Germinal center (tissue), 1 donor: ENCODE data around the gene HNRNPCL1.
"Not testable (repeated sequence)": the region's sequence is repeated elsewhere in the genome, so short reads cannot be mapped to it uniquely, and the experiment has no call there.

ENCODE experiments used
- DNase-seq: peaks from one replicate; pipeline ENCODE4 v3.0.0; 2012; ENCODE audit warnings: mixed read lengths, low spot score

HNRNPCL1 gene

DNA sequence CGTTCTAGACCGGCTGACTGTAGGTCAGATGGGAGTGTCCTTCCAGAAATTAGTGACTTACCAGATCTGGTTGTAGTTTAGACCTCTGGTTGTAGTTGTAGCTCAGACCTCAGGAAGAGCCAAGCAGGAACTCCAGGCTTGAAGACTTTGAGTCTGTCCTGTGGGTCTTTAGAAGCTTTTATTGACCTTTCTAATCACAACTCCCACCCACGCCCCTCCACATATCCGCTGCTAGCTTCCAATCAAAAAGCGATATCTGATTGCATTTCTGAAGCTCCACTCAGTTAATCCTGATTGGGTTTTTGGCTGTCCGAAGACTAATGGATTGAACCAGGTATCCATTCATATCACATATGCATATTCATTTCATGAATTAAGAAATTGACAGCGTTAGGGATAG is at the start of gene HNRNPCL1:
HNRNPCL1 (minus strand) TSS at position 101 of the 400 bp plus-strand sequence. CDS start 431 bp downstream, outside the sequence.
- not testable (repeated sequence) for DNase-seq

DNA sequence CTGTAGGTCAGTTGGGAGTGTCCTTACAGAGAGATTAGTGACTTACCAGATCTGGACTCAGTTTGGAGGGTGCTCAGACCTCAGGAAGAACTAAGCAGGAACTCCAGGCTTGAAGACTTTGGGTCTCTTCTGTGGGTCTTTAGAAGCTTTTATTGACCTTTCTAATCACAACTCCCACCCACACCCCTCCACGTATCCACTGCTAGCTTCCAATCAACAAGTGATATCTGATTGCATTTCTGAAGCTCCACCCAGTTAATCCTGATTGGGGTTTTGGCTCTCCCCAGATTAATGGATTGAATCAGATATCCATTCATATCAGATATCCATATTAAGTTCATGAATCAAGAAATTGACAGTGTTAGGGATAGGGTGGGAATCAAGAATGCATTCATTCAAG is 49.6 kb upstream of the HNRNPCL1 start, which contains the start of gene PRAMEF10:
PRAMEF10 (minus strand) TSS at position 101 of the 400 bp plus-strand sequence. CDS start 2,423 bp downstream, outside the sequence.
- not testable (repeated sequence) for DNase-seq

DNA sequence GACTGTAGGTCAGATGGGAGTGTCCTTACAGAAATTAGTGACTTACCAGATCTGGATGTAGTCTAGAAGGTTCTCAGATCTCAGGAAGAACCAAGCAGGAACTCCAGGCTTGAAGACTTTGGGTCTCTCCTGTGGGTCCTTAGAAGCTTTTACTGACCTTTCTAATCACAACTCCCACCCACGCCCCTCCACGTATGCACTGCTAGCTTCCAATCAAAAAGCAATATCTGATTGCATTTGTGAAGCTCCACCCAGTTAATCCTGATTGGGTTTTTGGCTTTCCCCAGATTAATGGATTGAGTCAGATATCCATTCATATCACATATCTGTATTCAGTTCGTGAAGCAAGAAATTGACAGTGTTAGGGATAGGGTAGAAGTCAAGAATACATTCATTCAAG is 37.6 kb upstream of the HNRNPCL1 start, which contains the start of gene PRAMEF4:
PRAMEF4 (minus strand) TSS at position 101 of the 400 bp plus-strand sequence. CDS start 2,807 bp downstream, outside the sequence.
- DNase-seq: not testable (repeated sequence)

DNA sequence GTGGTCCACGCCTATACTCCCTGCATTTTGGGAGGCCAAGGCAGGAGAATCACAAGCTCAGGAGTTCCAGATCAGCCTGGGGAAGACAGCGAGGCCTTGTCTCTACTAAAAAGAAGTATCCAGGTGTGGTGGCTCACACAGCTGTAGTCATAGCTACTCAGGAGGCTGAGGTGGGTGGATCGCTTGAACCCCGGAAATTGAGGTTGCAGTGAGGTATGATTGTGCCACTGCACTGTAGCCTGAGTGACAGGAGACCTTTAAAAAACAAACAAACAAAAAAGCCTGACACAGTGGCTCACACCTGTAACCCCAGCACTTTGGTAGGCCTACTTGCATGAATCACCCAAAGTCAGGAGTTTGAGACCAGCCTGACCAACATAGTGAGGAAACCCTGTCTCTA is 29.9 kb upstream of the HNRNPCL1 start:
- not testable (repeated sequence) for DNase-seq

DNA sequence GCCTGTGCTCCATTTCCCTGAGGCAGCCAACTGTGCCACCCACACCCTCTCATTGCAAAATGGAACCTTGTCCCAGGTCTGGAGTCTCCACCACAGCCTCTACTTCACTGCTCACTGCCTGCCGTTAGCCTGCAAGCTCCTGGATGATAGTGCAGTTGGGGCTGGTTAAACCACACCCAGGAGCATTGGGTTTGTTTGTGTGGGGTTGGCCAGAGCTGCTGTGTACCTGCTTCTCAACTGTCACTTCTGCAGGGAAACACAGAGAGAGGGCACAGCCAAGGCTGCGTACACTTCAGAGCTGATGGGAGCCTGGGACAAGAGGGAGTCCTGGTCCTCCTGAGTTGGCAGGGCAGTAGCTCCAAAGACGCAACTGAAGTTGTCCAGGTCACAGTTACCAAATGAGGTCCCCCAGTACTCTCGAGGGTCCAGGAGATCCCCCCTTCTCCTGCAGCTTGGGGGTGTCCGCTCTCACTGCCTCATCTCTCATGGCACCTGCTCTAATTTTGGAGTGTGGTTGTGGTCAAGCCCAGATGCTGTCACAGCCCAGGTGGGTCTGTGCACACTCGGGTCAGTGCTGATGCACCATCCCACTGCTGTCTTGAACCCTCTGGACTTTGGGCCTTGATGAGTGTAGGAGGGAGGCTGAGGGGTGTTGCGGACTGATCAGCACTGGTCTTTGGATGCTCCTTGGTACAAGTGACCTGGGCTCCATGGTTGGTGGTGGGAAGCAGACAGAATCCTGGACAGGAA is 14.8 kb upstream of the HNRNPCL1 start:
- DNase-seq: not testable (repeated sequence)

DNA sequence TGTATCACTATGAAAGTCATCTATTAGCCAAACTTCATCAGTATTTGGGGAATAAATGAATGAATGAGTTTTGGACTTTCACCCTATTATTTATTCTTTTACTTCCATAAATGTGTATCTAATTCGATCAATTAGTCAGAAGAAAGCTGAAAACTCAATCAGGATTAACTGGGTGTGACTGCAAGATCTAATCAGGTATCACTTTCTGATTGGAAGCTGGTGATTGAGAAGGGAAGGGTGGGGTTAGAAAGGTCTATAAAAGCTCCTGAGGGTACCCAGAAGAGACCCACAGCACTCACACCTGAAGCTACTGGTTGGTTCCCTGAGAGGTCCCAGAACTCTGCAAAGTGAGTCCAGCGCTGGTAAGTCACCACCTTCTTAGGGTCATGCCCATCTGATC is 8.3 kb upstream of the HNRNPCL1 start, which contains the start of gene PRAMEF2:
PRAMEF2 (plus strand) TSS at position 301 of the 400 bp plus-strand sequence. CDS start 1,924 bp downstream, outside the sequence.
- not testable (repeated sequence) for DNase-seq

DNA sequence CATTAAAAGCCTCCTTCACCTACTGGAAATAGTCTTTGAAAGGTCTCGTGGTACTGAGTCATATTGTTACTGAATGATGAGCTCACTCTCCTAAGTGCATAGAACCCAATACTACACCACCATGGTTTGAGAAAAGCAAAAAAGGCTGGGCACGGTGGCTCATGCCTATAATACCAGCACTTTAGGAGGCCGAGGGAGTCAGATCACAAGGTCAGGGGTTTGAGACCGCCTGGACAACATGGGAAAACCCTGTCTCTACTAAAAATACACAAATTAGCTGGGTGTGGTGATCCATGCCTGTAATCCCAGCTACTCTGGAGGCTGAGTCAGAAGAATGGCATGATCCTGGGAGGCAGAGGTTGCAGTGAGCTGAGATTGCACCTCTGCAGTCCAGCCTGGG is 3.3 kb upstream of the HNRNPCL1 start:
- no peak for DNase-seq

DNA sequence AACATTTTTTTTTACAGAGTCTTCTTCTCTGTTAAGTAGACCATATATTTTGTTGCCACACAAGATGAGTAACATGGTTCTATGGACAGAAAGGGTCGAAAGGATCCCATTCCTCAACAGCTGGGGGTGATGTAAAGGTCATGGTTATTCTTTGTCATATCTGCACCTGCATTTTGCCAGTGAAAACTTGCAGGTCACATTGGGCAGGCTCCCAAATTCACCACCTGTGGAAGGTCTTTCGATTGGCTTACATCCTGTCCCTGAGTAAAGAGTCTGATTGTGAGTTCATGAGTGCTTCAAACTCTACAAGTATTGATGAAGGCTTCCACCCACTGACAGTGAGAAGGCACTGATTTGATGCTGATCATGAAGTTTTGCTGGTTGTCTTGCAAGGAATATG is 15.3 kb downstream of the HNRNPCL1 start:
- not testable (repeated sequence) for DNase-seq

DNA sequence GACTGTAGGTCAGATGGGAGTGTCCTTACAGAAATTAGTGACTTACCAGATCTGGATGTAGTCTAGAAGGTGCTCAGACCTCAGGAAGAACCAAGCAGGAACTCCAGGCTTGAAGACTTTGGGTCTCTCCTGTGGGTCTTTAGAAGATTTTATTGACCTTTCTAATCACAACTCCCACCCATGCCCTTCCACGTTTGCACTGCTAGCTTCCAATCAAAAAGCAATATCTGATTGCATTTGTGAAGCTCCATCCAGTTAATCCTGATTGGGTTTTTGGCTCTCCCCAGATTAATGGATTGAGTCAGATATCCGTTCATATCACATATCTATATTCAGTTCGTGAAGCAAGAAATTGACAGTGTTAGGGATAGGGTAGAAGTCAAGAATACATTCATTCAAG is 17.2 kb downstream of the HNRNPCL1 start, which contains the start of gene PRAMEF11:
PRAMEF11 (minus strand) TSS at position 101 of the 400 bp plus-strand sequence. CDS start 2,621 bp downstream, outside the sequence.
- not testable (repeated sequence) for DNase-seq

DNA sequence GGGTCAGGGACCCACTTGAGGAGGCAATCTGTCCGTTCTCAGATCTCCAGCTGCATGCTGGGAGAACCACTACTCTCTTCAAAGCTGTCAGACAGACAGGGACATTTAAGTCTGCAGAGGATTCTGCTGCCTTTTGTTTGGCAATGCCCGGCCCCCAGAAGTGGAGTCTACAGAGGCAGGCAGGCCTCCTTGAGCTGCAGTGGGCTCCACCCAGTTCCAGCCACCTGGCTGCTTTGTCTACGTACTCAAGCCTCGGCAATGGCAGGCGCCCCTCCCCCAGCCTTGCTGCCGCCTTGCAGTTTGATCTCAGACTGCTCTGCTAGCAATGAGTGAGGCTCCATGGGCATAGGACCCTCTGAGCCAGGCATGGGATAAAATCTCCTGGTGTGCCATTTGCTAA is 29.5 kb downstream of the HNRNPCL1 start:
- DNase-seq: not testable (repeated sequence)

DNA sequence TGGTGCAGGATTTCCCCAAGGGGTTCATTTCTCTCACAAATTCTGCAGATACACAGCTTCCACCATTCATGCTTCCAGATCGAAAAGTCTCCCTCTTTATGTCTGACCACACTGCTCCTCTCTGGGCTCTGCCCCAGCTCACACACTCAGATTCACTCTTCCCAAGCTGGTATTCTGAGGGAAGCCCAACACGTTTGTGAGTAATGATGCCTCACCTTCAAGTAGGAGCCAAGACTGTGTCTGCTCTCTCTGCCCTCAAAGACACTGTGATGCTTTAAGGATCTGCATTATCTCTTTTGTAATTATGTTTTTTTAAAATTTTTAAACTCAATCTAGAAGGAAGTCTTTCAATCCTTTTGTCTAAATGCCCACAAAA is 37.1 kb downstream of the HNRNPCL1 start:
- no peak for DNase-seq

DNA sequence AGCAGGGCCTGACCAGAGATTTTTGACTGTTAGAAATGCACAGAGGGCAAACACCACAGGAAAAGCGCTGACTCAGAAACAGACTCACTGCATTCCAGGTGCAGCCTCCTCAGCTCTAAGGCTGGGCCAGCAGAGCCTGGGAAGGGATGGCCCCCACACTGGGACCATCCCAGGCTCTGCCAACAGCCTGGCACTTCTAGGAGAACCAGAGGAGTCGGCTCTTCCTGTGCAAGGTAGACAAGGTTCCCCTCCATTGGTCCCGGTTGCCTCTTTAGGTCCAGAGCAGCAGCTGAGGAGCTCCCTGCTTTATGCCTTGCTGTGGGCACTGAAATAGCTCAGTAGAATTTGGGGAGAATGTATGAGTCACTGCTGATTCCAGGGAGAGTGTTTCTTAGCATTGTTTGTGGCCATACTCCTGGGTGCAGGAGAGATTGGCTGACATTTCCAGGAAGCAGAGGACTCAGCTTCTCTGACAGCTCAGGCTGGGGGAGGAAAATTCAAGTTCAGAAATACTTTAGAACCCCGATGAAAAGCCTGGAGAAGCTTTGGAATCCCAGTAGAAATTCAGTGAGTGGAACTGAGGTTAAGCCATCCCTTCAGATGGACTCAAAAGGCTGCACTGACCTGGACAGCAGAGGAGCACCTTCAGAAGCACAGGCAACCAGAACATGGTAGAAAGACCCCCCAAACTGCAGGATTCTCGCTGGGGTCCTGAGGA is 37.7 kb downstream of the HNRNPCL1 start:
- DNase-seq: no peak

DNA sequence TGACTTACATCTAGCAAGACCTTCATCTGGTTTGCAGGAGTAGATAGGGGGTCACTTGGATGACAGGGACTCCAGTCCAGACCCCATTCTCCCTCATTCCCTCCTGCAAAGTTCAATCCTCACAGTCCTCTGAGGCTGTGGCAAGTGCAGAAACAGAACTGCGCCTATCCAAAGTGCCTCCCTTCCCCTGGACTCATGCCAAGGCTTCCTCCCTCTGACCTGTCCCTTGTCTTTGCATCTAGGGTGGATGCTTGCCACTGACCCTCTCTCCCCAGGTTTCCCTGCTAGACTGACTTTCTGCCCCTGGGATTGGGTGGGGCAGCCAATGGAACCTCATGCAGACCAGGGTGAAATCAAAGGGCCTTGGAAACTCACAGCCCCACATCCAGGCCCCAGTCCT is 38.6 kb downstream of the HNRNPCL1 start:
- DNase-seq: no peak

DNA sequence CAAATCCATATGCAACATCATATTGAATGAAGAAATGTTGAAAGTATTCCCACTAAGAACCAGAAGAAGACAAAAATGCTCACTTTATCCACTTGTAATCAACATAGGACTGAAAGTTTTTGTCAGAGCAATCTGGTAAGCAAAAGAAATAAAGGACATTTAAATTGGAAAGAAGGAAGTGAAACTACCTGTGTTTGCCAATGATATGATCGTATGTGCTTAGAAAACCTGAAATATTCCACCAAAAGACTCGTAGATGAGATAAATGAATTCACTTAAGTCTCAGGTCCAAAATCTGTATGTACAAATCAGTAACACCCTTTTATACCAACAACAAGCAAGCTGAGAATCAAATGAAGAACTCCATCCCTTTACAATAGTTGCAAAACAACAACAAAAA is 48.8 kb downstream of the HNRNPCL1 start:
- no peak for DNase-seq

DNA sequence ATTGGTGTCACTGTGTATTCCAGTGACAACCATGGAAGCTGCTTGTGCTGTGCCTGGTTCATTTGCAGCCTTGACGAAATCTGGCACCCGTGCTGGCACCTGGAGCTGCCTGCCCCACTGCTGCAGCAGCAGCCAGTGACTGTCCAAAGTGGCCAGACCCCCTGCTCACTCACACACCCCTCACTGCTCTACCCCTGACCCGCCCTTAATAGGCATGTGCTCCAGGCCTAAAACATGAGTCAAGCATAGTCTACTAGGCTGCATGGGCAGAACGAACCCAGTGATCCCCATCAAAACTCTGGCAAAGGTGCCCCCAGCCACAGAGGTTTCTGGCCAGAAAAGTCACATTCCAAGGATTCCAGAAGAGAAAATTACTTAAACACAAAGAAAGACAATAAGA is 49.6 kb downstream of the HNRNPCL1 start:
- DNase-seq: no peak
